ENCODE results near the gene PDGFRA. TPM values are rescaled to one million over a fixed set of nuclear protein-coding genes. Genes with fewer than 3 reads are reported as not detected.
A peak's percentile ranks its signal among the peaks of the same experiment; 100 is the strongest.
"Not testable (repeated sequence)": the region's sequence is repeated elsewhere in the genome, so short reads cannot be mapped to it uniquely, and the experiment has no call there.

The PDGFRA gene
- total RNA-seq, 1 experiment from 2014 or later = 18.0 TPM

DNA sequence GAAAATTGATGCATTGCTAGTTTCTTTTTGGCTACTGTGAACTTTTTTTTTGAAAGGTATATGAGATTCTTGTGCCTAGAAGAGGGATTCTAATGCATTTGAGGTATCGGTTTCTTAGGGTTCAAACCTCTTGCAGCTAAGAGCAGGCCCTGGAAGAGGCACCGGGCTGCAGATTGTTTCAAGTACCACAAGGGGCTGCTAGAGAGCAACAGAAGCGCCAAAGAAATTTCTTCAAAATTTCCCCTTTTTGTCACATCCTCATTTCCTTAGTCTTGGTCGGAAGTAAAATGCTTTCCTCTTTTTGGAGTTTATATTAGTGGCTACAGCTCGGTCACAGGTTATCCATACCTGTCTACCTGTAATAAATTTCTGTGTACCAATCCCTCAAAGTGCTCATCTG, 89.8 kb downstream of the PDGFRA start:
- DNase-seq (ENCODE audit: low read depth) = peak; percentile 35

DNA sequence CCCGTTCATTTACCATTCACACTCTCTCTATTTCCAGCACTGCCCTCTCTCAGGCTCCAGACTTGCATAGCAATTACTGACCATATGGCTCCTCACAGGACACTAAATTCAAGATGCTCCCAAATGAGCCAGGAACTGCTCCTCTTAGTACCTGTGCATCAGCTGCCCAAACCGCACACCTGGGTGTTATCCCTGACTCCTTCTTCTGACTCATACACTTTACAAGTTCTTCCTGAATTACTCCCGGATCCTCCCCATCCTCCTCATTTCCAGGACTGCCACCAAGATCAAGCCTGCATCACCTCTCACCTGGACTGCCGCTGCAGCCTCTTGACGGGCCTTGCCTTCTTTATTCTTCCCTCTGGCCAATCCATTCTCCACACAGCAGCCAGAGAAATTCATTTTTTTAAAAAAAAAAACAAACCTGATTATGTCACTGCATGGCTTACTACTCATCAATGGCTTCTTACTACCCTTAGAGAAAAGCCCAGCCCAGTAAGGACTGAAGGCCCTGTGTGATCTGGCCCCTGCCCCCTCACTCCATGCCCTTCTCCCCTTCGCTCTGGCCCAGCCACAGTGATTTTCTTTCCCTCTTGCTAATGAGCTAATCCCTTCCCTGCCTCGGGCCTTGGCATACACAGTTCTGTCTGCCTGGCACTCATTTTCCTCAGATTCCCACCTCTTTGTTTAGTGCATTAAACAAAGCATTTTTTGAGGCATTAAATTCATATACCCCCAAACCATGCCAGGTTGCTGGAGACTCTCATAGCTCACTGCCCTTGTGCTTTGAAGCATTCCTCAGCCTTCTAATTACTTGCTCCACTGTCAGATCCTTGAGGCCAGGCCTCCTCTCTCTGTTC, 92.0 kb downstream of the PDGFRA start:
- DNase-seq (ENCODE audit: low read depth) = no peak

DNA sequence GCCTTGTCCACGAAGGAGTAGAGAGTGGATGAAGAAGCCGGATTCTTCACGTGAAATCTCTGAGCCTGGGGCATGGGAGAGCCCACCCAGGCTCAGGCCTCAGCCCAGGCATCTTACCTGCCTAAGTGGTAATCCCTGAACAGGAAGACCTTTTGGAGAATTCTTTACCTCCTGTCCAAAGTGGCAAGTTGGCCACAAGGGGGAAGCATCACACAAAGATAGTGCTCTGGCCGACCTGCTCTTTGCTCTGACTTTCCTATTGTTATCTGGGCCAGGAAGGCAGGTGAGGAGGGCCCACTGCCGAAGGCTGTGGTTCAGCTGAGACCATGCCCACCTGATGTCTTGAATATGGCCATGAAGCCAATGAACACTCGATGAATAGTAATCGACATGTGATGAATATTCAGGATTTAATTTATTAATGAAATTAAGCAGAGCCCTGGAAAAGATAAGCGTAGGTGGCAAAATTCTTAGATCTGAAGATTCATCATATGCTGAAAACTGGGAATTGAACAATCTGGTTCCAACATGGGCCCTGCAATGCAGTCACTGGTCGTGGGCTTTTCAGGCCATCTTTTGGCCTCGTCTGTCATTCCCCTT, 93.8 kb downstream of the PDGFRA start:
- peak; percentile 47 for DNase-seq (ENCODE audit: low read depth)

DNA sequence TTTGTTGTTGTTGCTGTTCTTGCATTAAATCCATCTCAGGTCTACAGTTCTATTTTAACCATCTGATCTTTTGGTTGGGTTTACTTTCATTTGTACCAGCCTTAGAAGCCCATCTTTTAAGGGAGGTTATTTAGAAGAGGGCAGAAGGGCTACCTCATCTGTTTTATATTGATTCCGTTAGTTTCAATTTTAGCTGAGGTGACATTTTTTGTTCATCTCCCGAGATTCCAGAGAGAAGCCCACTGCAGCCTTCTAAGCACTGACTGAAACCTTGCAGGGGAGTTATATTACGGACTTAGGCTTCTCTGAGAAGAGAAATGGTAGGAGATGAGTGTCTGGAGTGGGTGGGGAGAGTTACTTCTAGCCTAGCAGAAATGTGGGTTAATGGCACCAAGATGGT, 101.8 kb downstream of the PDGFRA start:
- no peak for DNase-seq (ENCODE audit: low read depth)

DNA sequence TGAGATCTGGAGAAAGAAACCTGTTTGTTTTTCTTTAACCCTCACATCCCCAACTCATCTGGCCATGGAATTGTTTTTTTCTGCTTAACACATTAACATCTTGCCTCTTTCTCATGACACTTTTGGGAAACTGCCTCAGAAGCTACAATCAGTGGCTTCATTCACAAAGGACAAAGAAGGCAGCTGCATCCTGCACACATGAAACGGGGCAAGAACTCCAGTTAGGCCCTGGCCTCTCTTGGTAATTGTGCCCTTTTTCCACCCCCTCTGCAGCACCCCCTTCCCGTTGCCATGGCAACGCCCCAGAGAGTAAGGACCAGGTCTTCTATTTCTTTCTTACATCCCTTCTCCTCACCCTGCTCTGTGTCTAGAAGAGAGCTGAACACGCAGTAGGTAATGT, 103.4 kb downstream of the PDGFRA start:
- DNase-seq (ENCODE audit: low read depth) = no peak

DNA sequence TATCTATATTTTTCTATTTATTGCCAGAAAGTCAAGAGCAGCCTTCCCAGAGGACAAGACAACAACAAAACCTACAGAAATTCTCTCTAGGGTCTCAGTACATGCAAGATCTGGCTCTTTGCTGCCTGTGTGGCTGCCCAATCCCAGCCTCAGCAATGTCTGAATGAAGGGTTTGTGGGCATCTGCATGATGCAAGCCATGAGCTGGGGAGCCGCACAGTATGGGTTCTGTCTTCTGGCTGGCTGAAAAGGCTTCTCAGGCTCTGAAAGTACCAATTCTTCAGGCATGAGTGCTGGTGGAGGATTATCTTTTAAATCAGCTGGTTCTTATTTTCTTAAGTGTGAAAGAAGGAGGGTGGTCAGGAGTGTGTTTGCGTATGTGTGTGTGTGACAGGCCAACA, 104.6 kb downstream of the PDGFRA start:
- DNase-seq (ENCODE audit: low read depth) = no peak

DNA sequence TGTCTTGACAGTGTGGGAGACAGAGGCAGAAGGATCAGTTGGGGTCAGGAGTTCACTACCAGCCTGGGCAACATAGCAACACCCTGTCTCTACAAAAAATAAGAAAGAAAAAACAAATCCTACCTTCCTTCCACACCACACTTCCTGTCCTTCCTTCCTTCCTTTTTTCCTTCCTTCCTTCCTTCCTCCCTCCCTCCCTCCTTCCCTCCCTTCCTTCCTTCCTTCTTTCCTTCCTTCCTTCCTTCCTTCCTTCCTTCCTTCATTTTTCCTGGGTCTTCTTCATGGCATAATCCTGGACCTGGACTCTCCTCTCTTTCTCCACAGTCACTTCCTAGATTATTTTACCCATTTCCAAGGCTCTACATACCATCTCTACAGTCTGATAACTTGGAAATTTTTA, 105.7 kb downstream of the PDGFRA start:
- DNase-seq (ENCODE audit: low read depth) = not testable (repeated sequence)

DNA sequence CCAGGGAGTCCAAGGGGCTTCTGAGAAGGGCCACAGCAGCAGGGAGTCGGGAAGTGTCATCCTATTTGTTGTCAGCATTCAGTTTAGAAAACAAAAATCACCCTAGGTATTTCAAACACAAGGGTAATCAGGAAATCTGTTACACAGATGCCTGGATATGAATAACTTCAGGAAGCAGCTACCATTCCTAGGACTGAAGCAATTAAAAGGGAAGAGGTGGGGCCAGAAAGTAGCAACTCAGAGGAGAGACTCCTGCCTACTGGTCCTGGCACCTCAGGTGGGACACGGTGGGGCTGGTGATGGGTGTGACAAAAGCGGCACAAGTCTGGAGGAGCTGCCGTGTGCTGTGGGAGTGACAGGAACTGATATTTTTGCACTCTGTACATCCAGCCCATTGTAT, 107.9 kb downstream of the PDGFRA start:
- no peak for DNase-seq (ENCODE audit: low read depth)

DNA sequence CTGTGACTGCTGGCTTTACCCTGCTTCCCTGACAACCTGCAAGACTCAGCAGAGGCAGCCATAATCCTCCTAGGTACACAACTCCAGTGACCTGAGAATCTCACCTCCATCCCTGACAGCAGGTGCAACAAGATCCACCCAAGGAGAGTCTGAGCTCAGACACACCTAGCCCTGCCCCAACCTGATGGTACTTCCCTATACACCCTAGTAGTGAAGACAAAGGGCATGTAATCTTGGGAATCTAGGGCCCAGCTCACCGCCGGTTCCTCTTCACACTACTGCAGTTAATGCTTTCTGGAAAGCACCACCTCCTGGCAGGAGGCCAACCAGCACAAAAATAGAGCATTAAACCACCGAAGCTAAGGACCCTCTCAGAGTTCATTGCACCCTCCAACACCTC, 113.0 kb downstream of the PDGFRA start:
- DNase-seq (ENCODE audit: low read depth) = not testable (repeated sequence)

Other genes starting within 250 kb of the PDGFRA start
- gene CHIC2, start 164.7 kb upstream of the PDGFRA start, total RNA-seq (2014; rRNA removed; shearing (Covaris generic)) = 22.1 and 28.3 TPM in 2 replicates
- not detected in 2 replicates for gene GSX2, start 129.1 kb upstream of the PDGFRA start, total RNA-seq (2014; rRNA removed; shearing (Covaris generic))